Naive thymus-derived CD8-positive, alpha-beta T cell (primary cell): Measurements from ENCODE around the gene DNAJB12. TPM values are rescaled to one million over a fixed set of nuclear protein-coding genes. Genes with fewer than 3 reads are reported as not detected.
"Not testable (repeated sequence)": the region's sequence is repeated elsewhere in the genome, so short reads cannot be mapped to it uniquely, and the experiment has no call there.

Experiments used
- ATAC-seq, 2 donors: fragments of 150-1000 bp; cut with Tn5 transposase in 1 of 2; sonication (Bioruptor Pico), chemical (Tn5 transposase) in 1 of 2; 1 replicate in 1 of 2; 2 replicates in 1 of 2; pipeline ENCODE4 v1.10.0; 2021; ENCODE audit warnings: mild to moderate bottlenecking in 2 of 2, moderate library complexity in 2 of 2
- POLR2A ChIA-PET: fragments of 350-600 bp; sonication (Branson Sonifier 250); formaldehyde crosslinking; loops from one replicate; lab custom pipeline; 2021; ENCODE audit warnings: antibody characterized with exemption; lab: Charles Lee
- DNase-seq, 10 donors: peaks; one replicate each; pipeline versions ENCODE4 v3.0.0 to v3.0.0-alpha.2; 2020 to 2022
- H3K27ac Mint-ChIP-seq, 10 donors: one replicate each; pipeline ENCODE4 v1.8.0; 2020 to 2022; ENCODE audit warnings: mild to moderate bottlenecking in 10 of 10, mixed read lengths in 10 of 10, moderate library complexity in 4 of 10, inconsistent platforms in 1 of 10
- H3K27me3 Mint-ChIP-seq, 5 donors: one replicate each; pipeline ENCODE4 v1.8.0; 2021 to 2022; ENCODE audit warnings: mixed read lengths in 5 of 5
- H3K36me3 Mint-ChIP-seq, 3 donors: one replicate each; pipeline ENCODE4 v1.8.0; 2020 to 2022; ENCODE audit warnings: mixed read lengths in 3 of 3, mild to moderate bottlenecking in 2 of 3, inconsistent platforms in 1 of 3
- H3K4me1 Mint-ChIP-seq, 4 donors: one replicate each; pipeline ENCODE4 v1.8.0; 2021 to 2022; ENCODE audit warnings: mixed read lengths in 4 of 4
- H3K4me3 Mint-ChIP-seq, 10 donors: one replicate each; pipeline ENCODE4 v1.8.0; 2020 to 2022; ENCODE audit warnings: mild to moderate bottlenecking in 10 of 10, mixed read lengths in 10 of 10, moderate library complexity in 6 of 10, inconsistent platforms in 1 of 10
- H3K9me3 Mint-ChIP-seq, 9 donors: one replicate each; pipeline ENCODE4 v1.8.0; 2020 to 2022; ENCODE audit warnings: mixed read lengths in 9 of 9, mild to moderate bottlenecking in 3 of 9, inconsistent platforms in 1 of 9, moderate library complexity in 1 of 9
- polyA plus RNA-seq, 3 donors: library from polyadenylated mRNA; unstranded; fragments of 300-500 nt; fragmentation: Illumina TruSeq; gene quantifications; one replicate each; pipeline ENCODE4 v1.2.3, GENCODE V29; 2021
- total RNA-seq, 8 experiments: library from RNA in 2 of 8; stranded (reverse) in 2 of 8; gene quantifications; one replicate each; pipeline ENCODE4 v1.2.3 and lab custom pipeline; 2021 to 2026

DNAJB12 gene
- total and polyA plus RNA-seq, 5 experiments from 2014 or later, result 13.1 to 27.9 (median 25.0) TPM

GRCh38 chr10:72329290-72330068, 25.2 kb downstream of the DNAJB12 start:
- Mint-ChIP-seq H3K27me3 (no peaks in the 10 kb centered on the region), H3K36me3 (peaks cover 0 to 4% (median 0%) of the 10 kb centered on the region in 3 donors), H3K4me1 (peaks cover 36 to 89% (median 84%) of the 10 kb centered on the region in 4 donors), H3K9me3 (no peaks in the 10 kb centered on the region), H3K4me3 (peak overlapping the region; percentile 36 to 96 (median 79)), H3K27ac (peak overlapping the region; percentile 77 to 99 (median 98))
- ATAC-seq, result no peak
- POLR2A ChIA-PET, result interaction anchor here (0.5 to 8.3 kb wide), 9 partner anchors 9 to 241 kb away, joined by 3 to 124 read pairs (median 9); partner anchors contain the start of genes ANAPC16, ASCC1 and DDIT4
- DNase-seq, result no peak

GRCh38 chr10:72328829-72329204, 25.9 kb downstream of the DNAJB12 start:
- Mint-ChIP-seq H3K27ac (peak overlapping the region in 8 of 10 donors; percentile 67 to 99 (median 89)), H3K4me1 (peaks cover 34 to 88% (median 84%) of the 10 kb centered on the region in 4 donors), H3K4me3 (peak overlapping the region; percentile 1 to 98 (median 93)), H3K27me3 (no peaks in the 10 kb centered on the region), H3K9me3 (no peaks in the 10 kb centered on the region), H3K36me3 (peaks cover 0 to 4% (median 0%) of the 10 kb centered on the region in 3 donors)
- no peak for ATAC-seq
- DNase-seq, result peak in 1 of 10 donors; percentile 26
- POLR2A ChIA-PET, result interaction anchor here (1.3 to 8.3 kb wide), 7 partner anchors 8 to 113 kb away, joined by 3 to 124 read pairs (median 15); partner anchors contain the start of genes ANAPC16, ASCC1 and DDIT4

GRCh38 chr10:72328045-72328828, 26.5 kb downstream of the DNAJB12 start:
- Mint-ChIP-seq H3K27ac (peak overlapping the region; percentile 54 to 99 (median 89)), H3K4me1 (peaks cover 32 to 88% (median 84%) of the 10 kb centered on the region in 4 donors), H3K9me3 (no peaks in the 10 kb centered on the region), H3K4me3 (peak overlapping the region; percentile 45 to 99 (median 94)), H3K27me3 (no peaks in the 10 kb centered on the region), H3K36me3 (peaks cover 0 to 4% (median 0%) of the 10 kb centered on the region in 3 donors)
- ATAC-seq (no peak), DNase-seq (no peak)
- POLR2A ChIA-PET, result interaction anchor here (0.8 to 8.3 kb wide), 10 partner anchors 7 to 275 kb away, joined by 3 to 124 read pairs (median 10); partner anchors contain the start of genes ANAPC16, ASCC1 and DDIT4

GRCh38 chr10:72326665-72327603, 27.8 kb downstream of the DNAJB12 start:
- not testable (repeated sequence) for H3K9me3 Mint-ChIP-seq, H3K36me3 Mint-ChIP-seq, H3K27me3 Mint-ChIP-seq
- Mint-ChIP-seq H3K4me1 (peaks cover 41 to 88% (median 84%) of the 10 kb centered on the region in 4 donors), H3K27ac (peak overlapping the region; percentile 83 to 99 (median 98)), H3K4me3 (peak overlapping the region; percentile 93 to 99 (median 96))
- POLR2A ChIA-PET, result interaction anchor here (0.7 to 8.1 kb wide), 14 partner anchors 9 to 273 kb away, joined by 3 to 120 read pairs (median 4); partner anchors contain the start of genes ANAPC16, ASCC1 and DDIT4
- ATAC-seq (peak; percentile 5 to 15), DNase-seq (peak in 8 of 10 donors; percentile 51 to 79 (median 74))

GRCh38 chr10:72325243-72326175, 29.2 kb downstream of the DNAJB12 start:
- H3K9me3 Mint-ChIP-seq, ATAC-seq, H3K36me3 Mint-ChIP-seq, DNase-seq, H3K27me3 Mint-ChIP-seq: not testable (repeated sequence)
- peak overlapping the region in 4 of 10 donors; percentile 28 to 95 (median 51) for H3K27ac Mint-ChIP-seq
- POLR2A ChIA-PET, result interaction anchor here (1.0 to 8.1 kb wide), 7 partner anchors 10 to 110 kb away, joined by 3 to 120 read pairs (median 6); partner anchors contain the start of genes ANAPC16, ASCC1 and DDIT4
- peak overlapping the region in 2 of 10 donors; percentile 22 to 43 for H3K4me3 Mint-ChIP-seq
- peaks cover 38 to 88% (median 83%) of the 10 kb centered on the region in 4 donors for H3K4me1 Mint-ChIP-seq

GRCh38 chr10:72323771-72324191, 30.9 kb downstream of the DNAJB12 start:
- Mint-ChIP-seq H3K27ac (peak overlapping the region in 8 of 10 donors; percentile 13 to 98 (median 86)), H3K36me3 (peaks cover 0 to 4% (median 0%) of the 10 kb centered on the region in 3 donors), H3K4me1 (peaks cover 37 to 86% (median 79%) of the 10 kb centered on the region in 4 donors), H3K9me3 (no peaks in the 10 kb centered on the region), H3K4me3 (peak overlapping the region in 6 of 10 donors; percentile 19 to 65 (median 50)), H3K27me3 (no peaks in the 10 kb centered on the region)
- DNase-seq (no peak), ATAC-seq (no peak)
- POLR2A ChIA-PET, result interaction anchor here (0.6 to 14.0 kb wide), 9 partner anchors 8 to 245 kb away, joined by 3 to 292 read pairs (median 16); partner anchors contain the start of genes ANAPC16, ASCC1 and DDIT4

- Mint-ChIP-seq H3K27me3 (no peaks in the 10 kb centered on the region), H3K4me3 (peak overlapping the region in 8 of 10 donors; percentile 12 to 73 (median 50)), H3K27ac (peak overlapping the region in 9 of 10 donors; percentile 81 to 98 (median 95)), H3K9me3 (no peaks in the 10 kb centered on the region), H3K4me1 (peaks cover 38 to 86% (median 79%) of the 10 kb centered on the region in 4 donors), H3K36me3 (peaks cover 0 to 4% (median 0%) of the 10 kb centered on the region in 3 donors)
- no peak for DNase-seq
- POLR2A ChIA-PET, result interaction anchor here (0.5 to 14.0 kb wide), 10 partner anchors 8 to 186 kb away, joined by 3 to 292 read pairs (median 10); partner anchors contain the start of genes ANAPC16, ASCC1 and DDIT4
- ATAC-seq, result no peak
These were observed 31.5 kb downstream of the DNAJB12 start for GRCh38 chr10:72323108-72323749.

GRCh38 chr10:72322280-72323058, 32.2 kb downstream of the DNAJB12 start:
- H3K27me3 Mint-ChIP-seq, result no peaks in the 10 kb centered on the region
- H3K4me1 Mint-ChIP-seq, result peaks cover 38 to 82% (median 77%) of the 10 kb centered on the region in 4 donors
- peak; percentile 12 to 28 for ATAC-seq

GRCh38 chr10:72322030-72322279, 32.8 kb downstream of the DNAJB12 start:
- Mint-ChIP-seq H3K4me3 (peak overlapping the region in 8 of 10 donors; percentile 46 to 74 (median 63)), H3K9me3 (no peaks in the 10 kb centered on the region), H3K36me3 (peaks cover 0 to 4% (median 0%) of the 10 kb centered on the region in 3 donors), H3K27me3 (no peaks in the 10 kb centered on the region), H3K27ac (peak overlapping the region; percentile 87 to 98 (median 94)), H3K4me1 (peaks cover 41 to 83% (median 79%) of the 10 kb centered on the region in 4 donors)
- POLR2A ChIA-PET, result interaction anchor here (0.7 to 14.0 kb wide), 16 partner anchors 10 to 264 kb away, joined by 3 to 292 read pairs (median 7); partner anchors contain the start of genes ANAPC16, ASCC1, DDIT4 and SPOCK2
- ATAC-seq (no peak), DNase-seq (no peak)

More at GRCh38 chr10:72322280-72323058, 32.2 kb downstream of the DNAJB12 start:
- Mint-ChIP-seq H3K27ac (peak overlapping the region; percentile 87 to 98 (median 94)), H3K36me3 (peaks cover 0 to 4% (median 0%) of the 10 kb centered on the region in 3 donors), H3K4me3 (peak overlapping the region in 8 of 10 donors; percentile 46 to 74 (median 63)), H3K9me3 (no peaks in the 10 kb centered on the region)
- POLR2A ChIA-PET, result interaction anchor here (0.7 to 14.0 kb wide), 15 partner anchors 9 to 264 kb away, joined by 3 to 292 read pairs (median 8); partner anchors contain the start of genes ANAPC16, ASCC1, DDIT4 and SPOCK2
- DNase-seq, result peak in 3 of 10 donors; percentile 47 to 83 (median 59)
